HFF-Myc (cell line): Measurements from ENCODE around the gene SH3RF3.

ENCODE experiments used
- DNase-seq: peaks from one replicate; pipeline ENCODE4 v3.0.0-alpha.2; 2011; ENCODE audit warnings: low read depth; ENCODE audit errors: extremely low read depth
- H3K4me3 ChIP-seq: replicated peaks from 2 replicates; pipeline ENCODE4 v1.5.1; 2011; ENCODE audit warnings: low read depth, mild to moderate bottlenecking, control low read depth, low read length
- TF ChIP-seq, protein P1 (sequence below): IDR thresholded peaks from 2 replicates; pipeline ENCODE4 v1.5.1; 2012; ENCODE audit warnings: mild to moderate bottlenecking, low read depth, low read length, control low read depth; ENCODE audit errors: missing control alignments

Gene SH3RF3

GRCh38 chr2:109527079-109527478, 398.1 kb downstream of the SH3RF3 start:
- no peak overlapping the region for H3K4me3 ChIP-seq
- no peak for DNase-seq
- TF ChIP-seq, protein P1, sequence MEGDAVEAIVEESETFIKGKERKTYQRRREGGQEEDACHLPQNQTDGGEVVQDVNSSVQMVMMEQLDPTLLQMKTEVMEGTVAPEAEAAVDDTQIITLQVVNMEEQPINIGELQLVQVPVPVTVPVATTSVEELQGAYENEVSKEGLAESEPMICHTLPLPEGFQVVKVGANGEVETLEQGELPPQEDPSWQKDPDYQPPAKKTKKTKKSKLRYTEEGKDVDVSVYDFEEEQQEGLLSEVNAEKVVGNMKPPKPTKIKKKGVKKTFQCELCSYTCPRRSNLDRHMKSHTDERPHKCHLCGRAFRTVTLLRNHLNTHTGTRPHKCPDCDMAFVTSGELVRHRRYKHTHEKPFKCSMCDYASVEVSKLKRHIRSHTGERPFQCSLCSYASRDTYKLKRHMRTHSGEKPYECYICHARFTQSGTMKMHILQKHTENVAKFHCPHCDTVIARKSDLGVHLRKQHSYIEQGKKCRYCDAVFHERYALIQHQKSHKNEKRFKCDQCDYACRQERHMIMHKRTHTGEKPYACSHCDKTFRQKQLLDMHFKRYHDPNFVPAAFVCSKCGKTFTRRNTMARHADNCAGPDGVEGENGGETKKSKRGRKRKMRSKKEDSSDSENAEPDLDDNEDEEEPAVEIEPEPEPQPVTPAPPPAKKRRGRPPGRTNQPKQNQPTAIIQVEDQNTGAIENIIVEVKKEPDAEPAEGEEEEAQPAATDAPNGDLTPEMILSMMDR, result no peak

- no peak overlapping the region for H3K4me3 ChIP-seq
- TF ChIP-seq, protein P1, result no peak
- no peak for DNase-seq
Measured at GRCh38 chr2:109527846-109528705, 399.1 kb downstream of the SH3RF3 start.

- H3K4me3 ChIP-seq, result no peak overlapping the region
Measured at GRCh38 chr2:109528811-109529501, 400.0 kb downstream of the SH3RF3 start.

GRCh38 chr2:109529532-109530449, 400.8 kb downstream of the SH3RF3 start:
- no peak overlapping the region for H3K4me3 ChIP-seq
- TF ChIP-seq, protein P1, result no peak
- DNase-seq, result no peak

More at GRCh38 chr2:109528811-109529501, 400.0 kb downstream of the SH3RF3 start:
- no peak for DNase-seq
- TF ChIP-seq, protein P1, result no peak

DNA sequence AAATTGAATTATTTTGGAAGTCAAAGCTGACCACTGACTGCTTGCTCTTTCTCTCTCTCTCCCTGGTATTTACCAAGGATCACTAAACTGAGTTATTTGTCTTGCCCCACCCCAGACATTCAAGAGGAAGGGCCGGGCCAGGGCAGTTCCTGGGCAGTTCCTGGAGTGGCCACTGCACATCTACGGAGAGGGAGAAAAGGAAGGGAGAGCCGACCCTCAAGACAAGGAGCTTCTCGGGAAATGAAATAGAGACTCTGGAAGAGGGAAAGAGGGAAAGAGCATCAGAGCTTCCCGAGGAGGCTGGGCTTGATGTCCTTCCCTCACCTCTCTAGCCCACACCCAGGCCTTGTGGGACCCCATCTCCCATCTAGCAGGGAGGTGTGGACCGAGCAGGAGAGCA, 401.7 kb downstream of the SH3RF3 start:
- H3K4me3 ChIP-seq, result no peak overlapping the region
- no peak for DNase-seq
- TF ChIP-seq, protein P1, result no peak

DNA sequence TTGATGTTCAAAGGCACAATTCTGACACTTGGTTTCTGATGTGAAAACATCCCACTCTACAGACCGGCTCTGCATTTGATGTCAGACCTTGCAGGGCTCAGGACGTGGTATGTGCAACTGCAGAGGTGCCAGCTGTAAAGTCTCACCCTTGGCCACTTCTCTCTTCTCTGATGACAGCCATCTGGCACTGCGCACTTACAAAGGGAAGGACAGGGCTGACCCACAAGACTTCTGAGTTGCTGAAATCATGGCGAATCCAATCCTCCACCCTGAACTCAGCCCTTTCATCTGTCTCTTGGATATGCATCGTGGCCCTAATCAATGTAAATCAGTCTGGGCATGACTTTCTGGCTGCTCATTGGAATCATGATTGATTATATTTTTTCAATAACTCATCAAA, 402.2 kb downstream of the SH3RF3 start:
- TF ChIP-seq, protein P1, result no peak
- DNase-seq, result no peak
- no peak overlapping the region for H3K4me3 ChIP-seq
